GM15510 (cell line): ENCODE measurements around the gene TUFT1.

ENCODE experiments used
- POLR2A ChIP-seq: IDR thresholded peaks from 3 replicates; pipeline ENCODE4 v1.6.1; 2011; ENCODE audit warnings: borderline replicate concordance; ENCODE audit not compliant: insufficient read length; ENCODE audit errors: extremely low read depth

The TUFT1 gene

GRCh38 chr1:151523326-151523725 is 16.8 kb upstream of the TUFT1 start:
- no peak for TF ChIP-seq POLR2A

- TF ChIP-seq POLR2A: no peak
Measured at GRCh38 chr1:151524736-151525135, 15.4 kb upstream of the TUFT1 start.

- TF ChIP-seq POLR2A: no peak
Measured at GRCh38 chr1:151526735-151527525, 13.2 kb upstream of the TUFT1 start.

- no peak for TF ChIP-seq POLR2A
Measured at GRCh38 chr1:151529211-151529702, 10.9 kb upstream of the TUFT1 start.

GRCh38 chr1:151529781-151530180 is 10.3 kb upstream of the TUFT1 start:
- no peak for TF ChIP-seq POLR2A

GRCh38 chr1:151530461-151530860 is 9.6 kb upstream of the TUFT1 start:
- TF ChIP-seq POLR2A: no peak

- TF ChIP-seq POLR2A: no peak
Measured at GRCh38 chr1:151533870-151534269, 6.2 kb upstream of the TUFT1 start.

- TF ChIP-seq POLR2A: no peak
Measured at GRCh38 chr1:151534662-151535278, 5.3 kb upstream of the TUFT1 start.

GRCh38 chr1:151535326-151536271 is 4.5 kb upstream of the TUFT1 start:
- TF ChIP-seq POLR2A: no peak

- TF ChIP-seq POLR2A: no peak
Measured at GRCh38 chr1:151536499-151536898, 3.6 kb upstream of the TUFT1 start.

- no peak for TF ChIP-seq POLR2A
Measured at GRCh38 chr1:151537112-151537511, 3.0 kb upstream of the TUFT1 start.

- no peak for TF ChIP-seq POLR2A
Measured at GRCh38 chr1:151539321-151540020, 638 bp upstream of the TUFT1 start.

- TF ChIP-seq POLR2A: no peak
Measured at GRCh38 chr1:151540982-151541377, 871 bp downstream of the TUFT1 start.

- no peak for TF ChIP-seq POLR2A
Measured at GRCh38 chr1:151541752-151542151, 1.6 kb downstream of the TUFT1 start.
